Fibroblast of villous mesenchyme (primary cell): ENCODE data around the gene NOP53. TPM values are rescaled to one million over a fixed set of nuclear protein-coding genes. Genes with fewer than 3 reads are reported as not detected.
"Not testable (repeated sequence)": the region's sequence is repeated elsewhere in the genome, so short reads cannot be mapped to it uniquely, and the experiment has no call there.

Experiments used
- DNase-seq: peaks from one replicate; pipeline ENCODE4 v3.0.0-alpha.2; 2010; ENCODE audit warnings: low read depth
- H3K4me3 ChIP-seq: 2 replicates; pipeline ENCODE4 v1.5.1; 2011; ENCODE audit warnings: low read depth, mild to moderate bottlenecking, low read length
- total RNA-seq: library from RNA; depleted of rRNA; stranded (reverse); fragments of >200 nt; gene quantifications from 2 replicates; pipeline ENCODE4 v1.2.3, GENCODE V29; 2012
- TF ChIP-seq, protein P1 (sequence below): IDR thresholded peaks from 2 replicates; pipeline ENCODE4 v1.5.1; 2012; ENCODE audit warnings: low read depth, mild to moderate bottlenecking, low read length; ENCODE audit not compliant: insufficient read depth

NOP53 gene
- total RNA-seq, 1 donor: 35.0 TPM

GRCh38 chr19:47707135-47707925, 38.0 kb upstream of the NOP53 start:
- no peak overlapping the region for H3K4me3 ChIP-seq
- DNase-seq: peak; percentile 73
- TF ChIP-seq, protein P1, sequence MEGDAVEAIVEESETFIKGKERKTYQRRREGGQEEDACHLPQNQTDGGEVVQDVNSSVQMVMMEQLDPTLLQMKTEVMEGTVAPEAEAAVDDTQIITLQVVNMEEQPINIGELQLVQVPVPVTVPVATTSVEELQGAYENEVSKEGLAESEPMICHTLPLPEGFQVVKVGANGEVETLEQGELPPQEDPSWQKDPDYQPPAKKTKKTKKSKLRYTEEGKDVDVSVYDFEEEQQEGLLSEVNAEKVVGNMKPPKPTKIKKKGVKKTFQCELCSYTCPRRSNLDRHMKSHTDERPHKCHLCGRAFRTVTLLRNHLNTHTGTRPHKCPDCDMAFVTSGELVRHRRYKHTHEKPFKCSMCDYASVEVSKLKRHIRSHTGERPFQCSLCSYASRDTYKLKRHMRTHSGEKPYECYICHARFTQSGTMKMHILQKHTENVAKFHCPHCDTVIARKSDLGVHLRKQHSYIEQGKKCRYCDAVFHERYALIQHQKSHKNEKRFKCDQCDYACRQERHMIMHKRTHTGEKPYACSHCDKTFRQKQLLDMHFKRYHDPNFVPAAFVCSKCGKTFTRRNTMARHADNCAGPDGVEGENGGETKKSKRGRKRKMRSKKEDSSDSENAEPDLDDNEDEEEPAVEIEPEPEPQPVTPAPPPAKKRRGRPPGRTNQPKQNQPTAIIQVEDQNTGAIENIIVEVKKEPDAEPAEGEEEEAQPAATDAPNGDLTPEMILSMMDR: peak; percentile 94

DNA sequence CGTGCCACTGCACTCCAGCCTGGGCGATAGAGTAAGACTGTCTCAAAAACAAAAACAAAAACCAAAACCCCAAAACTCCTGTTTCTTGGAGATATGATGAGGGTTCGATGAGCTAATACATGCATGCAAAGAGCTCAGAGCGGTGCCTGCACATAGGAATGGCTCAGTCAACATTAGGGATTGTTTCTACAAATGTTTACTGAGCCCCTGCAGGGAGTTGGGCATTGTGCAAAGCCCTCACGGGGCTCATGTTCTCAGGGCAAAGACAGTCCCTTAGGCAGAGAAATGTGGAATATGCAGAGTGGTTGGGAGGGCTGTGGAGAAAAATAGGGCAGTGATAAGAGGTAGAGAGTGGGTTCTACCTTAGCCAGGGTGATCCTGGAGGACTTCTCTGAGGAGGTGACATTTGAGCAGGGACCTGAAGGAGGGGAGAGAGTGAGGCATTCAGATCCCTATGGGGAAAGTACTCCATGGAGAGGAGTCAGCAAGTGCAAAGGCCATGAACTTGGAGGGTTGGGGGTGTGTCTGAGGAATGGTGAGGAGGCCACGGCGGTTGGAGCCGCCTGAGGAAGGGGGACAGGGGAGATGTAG, 33.6 kb upstream of the NOP53 start:
- DNase-seq: no peak
- TF ChIP-seq, protein P1: no peak
- no peak overlapping the region for H3K4me3 ChIP-seq

DNA sequence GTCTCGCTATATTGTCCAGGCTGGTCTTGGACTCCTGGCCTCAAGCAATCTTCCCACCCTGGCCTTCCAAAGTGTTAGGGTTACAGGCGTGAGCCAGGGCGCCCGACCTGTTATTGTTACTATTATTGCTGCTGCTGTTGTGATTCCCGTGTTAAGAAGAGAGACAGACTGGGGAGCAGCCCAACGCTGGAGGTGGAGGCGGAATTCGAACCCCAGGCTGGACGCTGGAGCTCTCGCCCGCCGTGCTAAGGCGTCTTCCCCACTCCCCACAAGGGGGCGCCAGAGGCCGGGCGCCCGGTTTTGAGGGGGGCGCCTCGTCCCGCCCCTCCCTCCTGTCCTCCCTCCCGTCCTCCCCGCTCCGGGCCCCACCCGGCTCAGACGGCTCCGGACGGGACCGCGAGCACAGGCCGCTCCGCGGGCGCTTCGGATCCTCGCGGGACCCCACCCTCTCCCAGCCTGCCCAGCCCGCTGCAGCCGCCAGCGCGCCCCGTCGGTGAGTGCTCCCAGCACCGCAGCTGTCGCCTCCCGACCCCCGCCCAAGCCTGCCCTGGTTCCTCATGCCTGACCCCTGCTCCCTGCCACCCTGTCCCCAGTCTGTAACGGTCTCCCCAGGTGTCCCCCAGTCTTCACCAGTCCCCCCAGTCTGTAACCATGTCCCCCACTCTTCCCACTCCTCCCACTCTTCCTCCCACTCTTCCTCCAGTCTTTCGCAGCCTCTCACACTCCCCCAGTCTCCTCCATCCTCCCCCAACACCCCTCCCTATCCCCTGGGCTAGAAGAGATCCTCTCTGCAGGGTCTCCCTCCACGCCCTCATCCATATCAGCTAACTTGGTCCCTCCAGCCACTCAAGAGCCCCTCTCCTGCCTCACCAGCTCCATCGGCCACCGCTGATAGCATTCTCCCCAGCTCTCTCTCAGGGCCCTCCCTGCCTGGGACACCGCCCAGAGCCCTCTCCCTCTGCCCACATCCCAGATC, 32.0 kb upstream of the NOP53 start, which contains the start of gene EHD2:
Gene EHD2 (plus strand): TSS at position 377 of the 976 bp plus-strand sequence. CDS start 3,191 bp downstream, outside the sequence.
- H3K4me3 ChIP-seq: peak within 1 kb of the TSS; percentile 98
- TF ChIP-seq, protein P1: peak; percentile 90
- peak; percentile 83 for DNase-seq

DNA sequence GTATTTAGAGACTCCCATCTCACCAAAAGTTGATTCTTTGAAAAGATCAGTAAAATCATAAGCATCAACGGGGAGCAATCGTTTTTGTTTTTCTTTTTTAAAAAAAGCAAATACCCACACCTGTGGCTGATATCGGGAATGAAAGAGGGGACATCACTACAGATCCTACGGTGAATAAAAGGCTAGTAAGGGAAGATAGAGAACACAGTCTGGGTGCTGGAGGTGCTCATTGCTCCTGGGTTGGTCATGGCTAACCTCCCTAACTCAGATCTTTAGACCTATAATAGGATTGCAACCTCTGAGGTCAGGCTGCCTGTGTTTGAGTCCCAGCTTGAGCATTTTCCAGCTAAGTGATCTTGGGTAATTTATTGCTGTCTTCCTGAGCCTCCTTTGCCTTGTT, 31.0 kb upstream of the NOP53 start:
- peak; percentile 31 for DNase-seq
- peak overlapping the region; percentile 98 for H3K4me3 ChIP-seq
- TF ChIP-seq, protein P1: no peak

DNA sequence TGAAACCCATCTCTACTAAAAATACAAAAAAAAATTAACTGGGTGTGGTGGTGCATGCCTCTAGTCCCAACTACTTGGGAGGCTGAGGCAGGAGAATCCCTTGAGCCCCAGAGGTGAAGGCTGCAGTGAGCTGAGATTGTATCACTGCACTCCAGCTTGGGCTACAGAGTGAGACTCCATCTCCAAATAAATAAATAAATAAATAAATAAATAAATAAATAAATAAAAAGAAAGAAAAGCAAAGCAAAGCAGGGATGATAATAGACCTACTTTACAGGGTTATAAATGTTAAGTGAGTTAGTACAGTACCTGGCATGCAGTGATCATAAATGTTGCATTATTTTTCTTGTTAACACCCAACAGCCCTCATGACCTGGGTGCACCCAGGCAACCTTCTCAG, 30.5 kb upstream of the NOP53 start:
- not testable (repeated sequence) for DNase-seq
- peak overlapping the region; percentile 98 for H3K4me3 ChIP-seq

DNA sequence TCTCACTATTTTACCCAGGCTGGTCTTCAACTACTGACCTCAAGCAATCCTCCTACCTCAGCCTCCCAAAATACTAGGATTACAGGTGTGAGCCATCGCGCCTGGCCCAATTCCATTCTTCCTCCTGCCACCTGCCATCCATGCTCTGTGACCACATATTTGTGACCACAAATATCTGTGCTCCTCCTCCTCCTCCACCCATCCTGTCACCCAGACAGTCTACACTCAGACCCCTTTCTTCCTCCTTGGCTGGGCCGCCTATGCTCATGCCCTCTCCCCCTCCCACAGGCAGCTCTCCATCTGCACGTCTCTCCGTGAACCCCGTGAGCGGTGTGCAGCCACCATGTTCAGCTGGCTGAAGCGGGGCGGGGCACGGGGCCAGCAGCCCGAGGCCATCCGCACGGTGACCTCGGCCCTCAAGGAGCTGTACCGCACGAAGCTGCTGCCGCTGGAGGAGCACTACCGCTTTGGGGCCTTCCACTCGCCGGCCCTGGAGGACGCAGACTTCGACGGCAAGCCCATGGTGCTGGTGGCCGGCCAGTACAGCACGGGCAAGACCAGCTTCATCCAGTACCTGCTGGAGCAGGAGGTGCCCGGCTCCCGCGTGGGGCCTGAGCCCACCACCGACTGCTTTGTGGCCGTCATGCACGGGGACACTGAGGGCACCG, 28.9 kb upstream of the NOP53 start:
- no peak for DNase-seq
- H3K4me3 ChIP-seq: no peak overlapping the region
- TF ChIP-seq, protein P1: no peak

GRCh38 chr19:47718415-47719046, 26.8 kb upstream of the NOP53 start:
- H3K4me3 ChIP-seq: peak overlapping the region; percentile 40
- DNase-seq: not testable (repeated sequence)
